Measurements from ENCODE around the gene FMO2.

The FMO2 gene

GRCh38 chr1:171174560-171175294 is 10.4 kb upstream of the FMO2 start:
- no peak for DNase-seq

GRCh38 chr1:171177261-171177660 is 7.8 kb upstream of the FMO2 start:
- no peak for DNase-seq

- no peak for DNase-seq
These were observed 5.5 kb upstream of the FMO2 start for GRCh38 chr1:171179318-171180227.

DNA sequence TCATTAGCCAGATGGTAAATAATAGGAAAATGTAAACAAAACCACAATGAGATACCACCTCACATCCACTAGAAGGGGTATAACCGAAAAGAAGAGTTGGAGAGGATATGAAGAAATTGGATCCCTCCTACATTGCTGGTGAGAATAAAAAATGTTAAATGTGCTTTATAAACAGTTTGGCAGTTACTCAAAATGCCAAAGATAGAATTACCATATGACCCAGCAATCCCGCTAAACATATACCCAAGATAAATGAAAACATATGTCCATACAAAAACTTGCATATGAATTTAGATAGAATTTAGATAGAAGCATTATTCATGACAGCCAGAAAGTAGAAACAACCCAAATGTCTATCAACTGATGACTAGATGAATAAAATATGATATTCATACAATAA is 4.4 kb upstream of the FMO2 start:
- DNase-seq, result no peak

GRCh38 chr1:171188388-171189266 is 3.5 kb downstream of the FMO2 start:
- DNase-seq, result peak; percentile 60

GRCh38 chr1:171191992-171192391 is 6.9 kb downstream of the FMO2 start:
- no peak for DNase-seq

GRCh38 chr1:171195767-171196166 is 10.7 kb downstream of the FMO2 start:
- no peak for DNase-seq

- DNase-seq, result no peak
These were observed 11.3 kb downstream of the FMO2 start for GRCh38 chr1:171196351-171196750.

GRCh38 chr1:171198081-171198480 is 13.0 kb downstream of the FMO2 start:
- DNase-seq, result no peak

DNA sequence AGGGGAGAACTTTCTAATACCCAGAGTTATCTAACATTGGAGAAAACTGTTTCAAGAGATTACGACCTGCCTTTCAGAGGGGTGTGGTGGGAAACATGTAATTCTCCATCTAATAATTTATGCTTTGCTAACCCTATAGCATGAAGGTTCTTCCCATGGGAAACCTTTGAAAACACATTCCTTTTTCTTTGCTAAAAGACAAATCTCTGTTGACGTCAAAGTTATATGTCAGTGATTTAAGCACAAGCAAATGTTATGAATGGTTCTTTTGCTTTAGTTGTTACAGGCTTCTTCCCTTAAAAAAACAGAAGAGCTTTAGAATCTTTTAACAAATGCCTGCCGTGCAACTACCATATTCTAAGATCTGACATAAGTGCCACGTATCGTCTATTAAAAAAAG is 19.2 kb downstream of the FMO2 start:
- no peak for DNase-seq

DNA sequence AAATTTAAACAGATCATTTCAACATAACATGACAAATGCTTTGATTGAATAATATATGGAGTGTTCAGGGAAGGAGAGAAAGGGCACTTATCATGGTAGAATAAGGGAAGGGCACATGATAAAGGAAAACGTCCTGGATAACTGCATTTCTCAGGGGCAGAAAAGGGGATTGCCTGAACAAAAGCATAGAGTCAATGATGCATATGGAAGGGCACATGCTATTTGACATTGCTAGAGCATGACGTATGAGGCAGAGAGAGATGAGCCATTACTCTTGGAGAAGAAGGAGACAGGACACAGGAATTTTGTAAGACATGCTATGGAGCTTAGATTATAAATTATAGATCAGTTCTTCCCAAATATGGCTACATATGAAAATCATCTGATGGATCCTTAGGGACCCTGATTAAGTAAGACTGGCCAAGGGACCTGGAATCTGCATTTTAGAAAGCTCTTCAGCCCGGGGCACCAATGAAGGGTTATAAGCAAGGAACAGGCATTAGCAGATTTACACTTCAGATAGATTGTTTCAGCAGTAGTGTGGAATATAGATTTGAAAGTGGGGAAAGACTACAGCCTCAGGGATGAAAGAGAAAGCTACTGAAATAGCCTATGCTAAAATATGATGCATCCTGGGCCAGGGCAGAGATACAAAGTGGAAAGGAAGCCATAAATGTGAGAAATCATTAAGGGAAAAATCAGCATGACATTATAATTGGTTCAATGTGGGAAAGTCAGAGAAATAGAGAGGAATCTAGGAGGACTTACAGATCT is 21.3 kb downstream of the FMO2 start:
- DNase-seq, result no peak

GRCh38 chr1:171206978-171207355 is 21.9 kb downstream of the FMO2 start:
- no peak for DNase-seq

GRCh38 chr1:171207377-171207776 is 22.3 kb downstream of the FMO2 start:
- no peak for DNase-seq

- DNase-seq, result no peak
These were observed 25.3 kb downstream of the FMO2 start for GRCh38 chr1:171210355-171210754.

DNA sequence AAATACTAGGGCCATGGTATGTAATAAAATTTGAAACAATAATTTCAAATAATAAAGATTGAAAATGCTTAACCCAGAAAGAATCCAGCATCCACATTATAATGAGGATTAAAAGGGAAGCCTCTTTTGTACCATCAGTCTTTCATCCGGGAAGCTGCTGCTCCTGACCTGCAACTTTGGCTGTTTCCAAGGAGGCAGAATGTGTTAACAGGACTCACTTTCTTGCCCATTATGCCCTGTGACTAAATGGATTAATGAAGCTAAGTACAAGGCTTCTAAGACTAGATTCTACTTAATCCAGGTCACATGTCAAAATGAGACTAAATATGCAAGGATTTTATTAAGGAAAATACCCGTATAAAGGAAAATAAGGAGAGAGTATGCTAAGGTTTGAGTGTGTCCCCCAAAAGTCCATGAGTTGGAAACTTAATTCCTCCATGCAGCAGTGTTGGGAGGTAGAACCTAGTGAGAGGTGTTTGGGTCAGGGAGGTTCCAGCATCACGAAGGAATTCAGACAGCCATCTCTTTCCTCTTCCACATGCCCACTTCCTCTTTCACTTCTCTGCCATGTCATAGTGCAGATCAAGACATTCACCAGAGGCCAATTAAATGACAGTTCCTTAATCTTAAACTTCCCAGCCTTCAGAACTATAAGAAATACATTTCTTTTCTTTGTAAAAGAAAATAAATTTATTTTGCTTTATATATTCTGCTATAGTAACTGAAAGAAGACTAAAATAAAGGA is 27.7 kb downstream of the FMO2 start:
- DNase-seq, result no peak

DNA sequence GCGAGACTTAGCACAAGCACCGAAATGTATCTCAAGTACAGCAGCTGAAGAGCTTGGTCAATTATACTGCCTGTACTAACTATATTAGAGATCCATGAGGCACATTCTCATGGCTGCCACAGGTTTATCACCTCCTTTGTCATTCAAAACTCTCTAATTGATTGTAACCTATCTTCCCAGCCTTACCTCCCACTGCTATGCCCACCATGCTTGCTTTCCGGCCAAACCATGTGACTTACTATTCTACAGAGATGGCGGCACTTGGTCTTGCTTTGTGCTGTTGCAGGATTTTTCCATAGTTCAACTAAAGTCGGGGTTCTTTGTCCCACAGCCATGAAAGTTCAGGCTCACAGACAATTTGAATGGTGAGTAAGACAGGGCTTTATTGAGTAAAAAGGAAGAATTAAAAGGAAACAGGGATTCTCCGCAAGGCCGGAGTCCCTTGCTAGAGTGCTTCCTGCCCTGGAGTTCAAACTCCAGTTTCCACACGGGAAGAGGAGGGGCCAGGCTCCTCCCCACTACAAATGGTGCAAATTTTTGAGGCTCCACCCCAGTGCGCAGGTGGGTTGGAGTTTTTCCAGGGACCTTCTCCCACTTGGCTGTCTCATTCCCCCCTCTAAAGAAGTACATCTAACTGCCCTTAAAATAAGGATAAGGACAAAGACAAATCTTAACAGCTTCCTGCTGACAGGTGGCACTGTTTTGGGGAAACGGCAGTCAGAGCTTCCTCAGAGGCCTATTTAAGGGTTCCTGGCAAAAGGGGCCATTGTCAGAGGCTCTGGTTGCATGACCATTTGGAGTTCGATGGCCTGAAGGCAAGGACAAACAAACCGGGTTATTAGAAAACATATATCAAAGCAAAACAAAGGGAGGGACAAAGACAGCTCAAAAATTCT is 28.7 kb downstream of the FMO2 start:
- no peak for DNase-seq

DNA sequence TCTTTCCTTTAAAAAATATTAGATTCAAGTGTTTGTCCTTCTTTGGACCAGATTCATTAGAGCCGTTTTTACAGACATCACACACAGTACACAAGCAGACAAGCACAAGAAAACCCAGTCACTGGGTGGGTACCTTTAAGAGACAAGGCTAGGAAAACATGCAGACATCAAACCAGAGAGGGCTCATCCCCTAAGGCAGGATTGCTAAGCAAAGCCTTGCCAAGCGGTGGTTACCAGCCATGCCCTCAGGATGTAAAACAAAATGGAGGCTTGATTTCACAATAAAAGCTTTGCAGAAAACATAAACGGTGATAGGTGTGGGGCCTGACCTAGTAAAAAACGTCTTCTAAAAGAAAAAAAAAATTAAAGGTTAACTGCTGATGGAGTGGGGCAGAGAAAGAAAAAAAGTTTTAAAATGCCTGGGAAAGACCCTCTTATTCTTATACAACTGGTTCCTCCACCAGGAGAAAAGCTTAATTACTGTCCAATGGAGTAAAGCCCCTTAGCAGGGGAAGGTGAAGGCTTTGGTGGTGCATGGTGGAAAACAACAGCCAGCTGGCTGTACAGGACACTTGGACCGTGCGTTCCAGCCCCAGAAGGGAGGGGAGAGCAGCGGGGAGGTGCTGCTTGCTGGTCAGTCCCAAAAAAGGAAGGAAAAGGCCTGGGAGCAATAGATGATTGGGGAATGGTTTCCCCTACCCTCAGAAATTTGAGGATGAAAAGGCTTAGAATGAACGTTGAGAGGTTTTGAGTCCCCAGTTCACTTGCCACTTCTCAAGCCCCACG is 32.8 kb downstream of the FMO2 start:
- no peak for DNase-seq

GRCh38 chr1:171218661-171219060 is 33.6 kb downstream of the FMO2 start:
- DNase-seq, result no peak

DNA sequence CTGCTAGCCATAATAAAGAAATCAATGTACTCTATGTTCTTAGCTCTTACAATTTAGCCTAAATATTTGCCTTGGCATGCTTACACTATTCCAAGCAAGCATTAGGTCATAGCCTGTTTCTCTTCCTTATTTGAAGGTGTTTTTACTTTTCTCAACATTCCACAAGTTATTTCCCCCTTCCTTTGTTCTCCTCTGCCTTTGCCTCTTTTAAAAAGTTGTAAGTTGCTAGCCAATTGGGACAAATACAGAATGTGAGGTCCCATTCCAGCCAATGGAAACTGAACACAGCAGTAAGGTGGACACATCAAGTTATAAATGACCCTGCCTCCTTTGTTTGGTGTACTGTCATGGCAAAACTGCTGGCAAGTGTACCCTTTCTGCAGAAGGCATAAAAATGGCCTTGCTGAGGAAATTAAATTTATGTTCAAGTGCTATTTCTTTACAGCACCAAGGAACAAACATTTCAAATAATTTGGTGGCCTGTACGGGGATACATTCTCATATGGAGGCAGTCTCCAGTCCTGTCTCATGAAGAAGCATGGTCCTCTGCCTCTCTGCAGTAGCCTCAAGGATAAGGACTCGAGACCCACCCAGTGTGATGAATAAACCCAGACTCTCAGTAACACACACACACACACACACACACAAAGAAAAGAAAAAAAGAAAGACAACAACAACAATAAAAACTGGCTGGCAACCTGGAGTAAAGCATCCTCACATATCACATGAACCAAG is 34.4 kb downstream of the FMO2 start:
- DNase-seq, result no peak

All from activated CD8-positive, alpha-beta memory T cell treated with anti-CD3 and anti-CD28 coated beads, Interleukin-2, amount 50 U/mL, for 48 hours (primary cell).